ENCODE measurements around the gene FAF1.

FAF1 gene

DNA sequence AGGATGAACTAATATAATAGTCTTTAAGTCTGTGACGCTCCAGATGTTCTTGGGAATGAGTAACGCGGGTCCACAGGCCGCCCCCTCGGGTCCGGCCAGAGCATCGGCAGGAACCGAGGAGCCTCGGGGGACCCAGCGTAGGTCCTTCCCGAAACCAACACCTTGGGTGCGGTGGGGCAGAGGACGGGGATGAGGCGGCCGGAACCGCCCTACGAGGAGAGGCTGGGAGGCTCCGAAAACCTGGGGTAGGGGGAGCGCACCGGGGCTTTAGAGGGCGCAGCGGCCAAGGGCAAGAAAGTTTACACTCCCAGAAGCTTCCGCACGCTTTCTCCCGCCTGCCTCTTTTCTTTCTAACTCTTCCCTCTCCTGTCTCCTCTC lies 543.9 kb downstream of the FAF1 start:
- DNase-seq (no peak), ATAC-seq (replicated peaks) (no peak)
- no peak overlapping the region for H3K27ac Mint-ChIP-seq
- peaks cover 2 to 11% of the 10 kb centered on the region in 2 donors for H3K36me3 Mint-ChIP-seq
- H3K4me3 Mint-ChIP-seq: peak overlapping the region in 1 of 2 donors; percentile 5
- H3K9me3 Mint-ChIP-seq: peaks cover 4 to 11% of the 10 kb centered on the region in 2 donors
- peaks cover 65 to 83% of the 10 kb centered on the region in 2 donors for H3K27me3 Mint-ChIP-seq
- H3K4me1 Mint-ChIP-seq: peaks cover 16 to 44% of the 10 kb centered on the region in 2 donors

DNA sequence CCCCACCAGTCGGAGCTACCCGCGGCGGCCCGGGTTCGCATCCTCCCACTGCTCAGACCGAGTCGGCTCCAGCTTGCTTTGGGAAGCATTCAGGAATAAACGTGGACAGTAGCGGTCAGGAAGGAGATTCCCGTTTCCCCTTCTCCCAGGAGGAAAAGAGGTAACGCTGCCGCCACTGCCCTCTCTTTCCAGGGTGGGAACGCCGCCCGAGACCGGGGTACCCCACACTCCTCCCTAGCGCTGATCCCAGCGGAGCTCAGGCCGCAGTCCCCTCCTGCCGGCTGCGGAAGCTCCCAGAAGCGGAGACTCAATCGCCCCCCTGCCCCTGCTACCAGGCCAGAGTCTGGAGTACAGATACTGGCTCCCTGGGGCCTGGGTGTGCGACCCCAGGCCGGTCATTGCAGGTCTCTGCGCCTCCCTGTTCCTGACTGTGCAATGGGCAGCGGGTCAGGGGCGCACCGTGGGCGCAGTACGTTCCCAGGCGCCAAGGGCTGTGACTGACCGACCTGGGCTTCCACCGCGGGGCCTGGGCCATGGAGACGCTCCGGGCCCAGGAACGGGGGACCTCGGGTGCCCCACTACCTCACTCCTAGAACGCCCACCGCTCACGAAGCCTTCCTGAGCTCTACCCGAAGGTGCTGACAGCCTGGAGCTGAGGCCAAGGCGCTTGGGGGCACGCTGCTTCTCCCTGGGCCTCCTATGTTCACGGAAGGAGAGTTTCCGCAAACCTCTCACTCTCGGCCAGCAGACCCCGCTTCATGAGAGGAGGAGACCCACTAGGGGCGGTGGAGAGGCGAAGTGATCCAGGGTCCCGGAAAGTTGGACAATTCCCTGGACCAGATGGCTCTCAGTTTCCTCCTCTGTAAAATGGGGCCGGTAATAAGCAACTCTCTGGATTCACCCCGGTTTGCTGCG lies 544.6 kb downstream of the FAF1 start:
- H3K27me3 Mint-ChIP-seq: peaks cover 67 to 87% of the 10 kb centered on the region in 2 donors
- no peak overlapping the region for H3K4me3 Mint-ChIP-seq
- H3K9me3 Mint-ChIP-seq: peaks cover 4 to 11% of the 10 kb centered on the region in 2 donors
- H3K36me3 Mint-ChIP-seq: peaks cover 2 to 10% of the 10 kb centered on the region in 2 donors
- peaks cover 15 to 41% of the 10 kb centered on the region in 2 donors for H3K4me1 Mint-ChIP-seq
- ATAC-seq (replicated peaks): no peak
- H3K27ac Mint-ChIP-seq: no peak overlapping the region
- DNase-seq: no peak

DNA sequence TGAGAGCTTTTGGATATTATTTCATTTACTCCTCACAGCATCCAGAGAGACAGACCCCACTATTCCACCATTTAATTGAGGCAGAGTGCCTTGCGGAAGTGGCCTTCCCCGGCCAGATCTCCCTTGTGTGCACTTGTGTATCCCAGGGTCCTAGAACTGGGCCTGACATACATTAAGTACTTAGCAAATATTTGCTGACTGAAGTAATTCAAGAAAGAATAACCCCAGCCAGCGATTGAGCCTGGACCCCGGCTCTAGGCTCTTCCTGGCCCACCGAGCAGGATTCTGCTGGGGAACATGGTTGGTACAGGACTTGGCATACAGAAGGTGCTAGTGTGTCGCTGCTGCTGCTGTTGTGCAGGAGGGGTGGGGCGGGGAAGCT lies 545.2 kb downstream of the FAF1 start:
- Mint-ChIP-seq H3K27ac (no peak overlapping the region), H3K9me3 (peaks cover 0 to 7% of the 10 kb centered on the region in 2 donors), H3K27me3 (peaks cover 67 to 87% of the 10 kb centered on the region in 2 donors), H3K4me1 (peaks cover 9 to 35% of the 10 kb centered on the region in 2 donors), H3K4me3 (no peak overlapping the region), H3K36me3 (peaks cover 2 to 6% of the 10 kb centered on the region in 2 donors)
- DNase-seq (no peak), ATAC-seq (replicated peaks) (no peak)

DNA sequence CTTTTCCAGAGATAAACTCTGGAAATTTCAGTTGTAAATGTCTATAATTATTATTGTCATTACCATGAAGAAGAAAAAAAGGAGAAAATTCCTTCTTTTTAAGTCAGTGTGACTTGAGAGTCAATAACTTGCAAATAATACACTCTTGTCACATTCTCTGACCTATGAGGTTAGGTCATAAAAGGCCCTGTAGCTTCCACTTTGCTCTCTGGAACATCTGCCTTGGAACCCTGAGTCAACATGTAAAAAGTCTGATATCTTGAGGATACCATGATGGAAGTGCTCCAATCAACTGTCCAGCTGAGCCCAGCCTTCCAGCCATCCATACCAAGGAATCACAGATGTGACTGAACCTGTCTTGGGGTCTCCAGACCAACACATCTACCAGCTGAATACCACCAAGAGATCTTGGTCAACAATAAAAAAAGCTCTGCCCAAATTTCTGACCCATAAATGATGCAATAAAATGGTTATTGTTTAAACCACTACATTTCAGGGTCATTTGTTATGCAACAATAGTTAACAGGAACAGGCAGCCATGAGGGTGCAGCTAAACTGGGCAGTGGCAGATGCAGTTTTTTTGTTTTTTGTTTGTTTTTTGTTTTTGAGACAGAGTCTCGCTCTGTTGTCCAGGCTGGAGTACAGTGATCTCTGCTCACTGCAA lies 547.1 kb downstream of the FAF1 start:
- Mint-ChIP-seq H3K36me3 (peaks cover 0 to 6% of the 10 kb centered on the region in 2 donors), H3K9me3 (peaks cover 0 to 7% of the 10 kb centered on the region in 2 donors), H3K27me3 (peaks cover 61 to 78% of the 10 kb centered on the region in 2 donors), H3K27ac (no peak overlapping the region), H3K4me3 (no peak overlapping the region), H3K4me1 (peaks cover 7 to 21% of the 10 kb centered on the region in 2 donors)
- ATAC-seq (replicated peaks): no peak
- DNase-seq: no peak

DNA sequence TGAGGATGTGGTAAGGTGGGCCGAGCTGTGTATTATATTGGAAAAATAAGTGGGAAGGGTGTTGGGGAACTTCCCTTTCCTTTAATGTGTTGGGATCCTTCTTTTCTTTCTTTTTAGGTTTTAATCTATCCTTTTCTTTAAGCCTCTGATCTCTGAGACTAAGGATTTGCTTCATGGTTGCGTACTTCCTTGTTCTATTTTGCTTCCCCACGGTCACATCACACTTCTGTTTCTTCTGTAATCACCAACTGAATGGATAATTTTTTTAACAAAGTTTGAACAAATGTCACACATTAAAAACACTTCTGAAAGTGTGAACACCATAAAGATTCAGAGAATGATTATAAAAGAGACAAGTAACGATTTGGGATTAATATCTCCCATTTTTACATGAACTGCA lies 554.3 kb downstream of the FAF1 start:
- Mint-ChIP-seq H3K4me3 (no peak overlapping the region), H3K36me3 (no peaks in the 10 kb centered on the region), H3K9me3 (peaks cover 0 to 6% of the 10 kb centered on the region in 2 donors), H3K27ac (no peak overlapping the region), H3K27me3 (peaks cover 55 to 70% of the 10 kb centered on the region in 2 donors), H3K4me1 (no peaks in the 10 kb centered on the region)
- DNase-seq (no peak), ATAC-seq (replicated peaks) (no peak)

DNA sequence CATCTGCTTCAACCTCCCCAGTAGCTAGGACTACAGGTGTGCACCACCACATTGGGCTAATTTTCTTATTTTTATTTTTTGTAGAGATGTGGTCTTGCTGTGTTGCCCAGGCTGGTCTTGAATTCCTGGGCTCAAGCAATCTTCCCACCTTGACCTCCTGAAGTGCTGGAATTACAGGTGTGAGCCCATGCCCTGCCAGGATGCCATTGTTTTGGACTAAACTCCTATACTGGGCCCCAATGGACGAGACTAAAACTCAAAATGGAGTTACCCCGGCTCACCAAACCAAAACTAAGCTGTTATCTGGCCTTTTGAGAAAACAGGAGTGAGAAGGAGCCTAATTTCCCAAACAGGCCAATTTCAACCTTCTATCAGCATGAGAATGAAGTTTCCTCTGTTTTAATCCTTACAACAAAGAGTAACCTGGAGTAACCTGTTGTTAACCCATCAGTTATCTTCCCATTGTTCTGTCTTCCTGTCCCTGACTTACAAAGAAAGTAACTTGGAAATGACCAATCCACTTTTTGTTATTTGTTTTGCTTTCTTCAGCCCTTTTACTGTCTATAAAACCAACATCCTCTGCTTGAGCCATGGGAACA lies 566.4 kb downstream of the FAF1 start:
- no peaks in the 10 kb centered on the region for H3K4me1 Mint-ChIP-seq
- no peak for DNase-seq
- no peak overlapping the region for H3K27ac Mint-ChIP-seq
- no peaks in the 10 kb centered on the region for H3K36me3 Mint-ChIP-seq
- no peak for ATAC-seq (replicated peaks)
- peaks cover 25 to 33% of the 10 kb centered on the region in 2 donors for H3K27me3 Mint-ChIP-seq
- H3K9me3 Mint-ChIP-seq: peaks cover 3 to 4% of the 10 kb centered on the region in 2 donors
- no peak overlapping the region for H3K4me3 Mint-ChIP-seq

Data from stimulated activated naive B cell treated with anti-CD40 and anti-IgM and Interleukin-4, amounts not matched to agents 10 μg/mL and 1 μg/mL and 100 μg/mL, for 72 hours (primary cell).